Astrocyte of the hippocampus (primary cell): ENCODE results near the gene MBL2.

Experiments
- DNase-seq: peaks from one replicate; pipeline ENCODE4 v3.0.0; 2011; ENCODE audit warnings: low read depth, low spot score

The MBL2 gene

GRCh38 chr10:52740913-52741675 lies 31.5 kb downstream of the MBL2 start:
- DNase-seq, result peak; percentile 37

GRCh38 chr10:52740155-52740549 lies 32.4 kb downstream of the MBL2 start:
- DNase-seq, result no peak

- DNase-seq, result no peak
These were observed 33.0 kb downstream of the MBL2 start for GRCh38 chr10:52739380-52740154.

- no peak for DNase-seq
These were observed 33.6 kb downstream of the MBL2 start for GRCh38 chr10:52738951-52739350.

- peak; percentile 46 for DNase-seq
These were observed 43.1 kb downstream of the MBL2 start for GRCh38 chr10:52729271-52730104.

GRCh38 chr10:52720018-52720417 lies 52.6 kb downstream of the MBL2 start:
- no peak for DNase-seq
